C4-2B (cell line): Measurements from ENCODE around the gene JAK2.

Experiments used
- CTCF ChIP-seq: fragments of 450-650 bp; conservative IDR thresholded peaks from 2 replicates; pipeline ENCODE4 v1.5.1; 2017; ENCODE audit warnings: mild to moderate bottlenecking
- ZFX ChIP-seq: fragments of 450-650 bp; IDR thresholded peaks from 2 replicates; pipeline ENCODE4 v1.6.1; 2017

DNA sequence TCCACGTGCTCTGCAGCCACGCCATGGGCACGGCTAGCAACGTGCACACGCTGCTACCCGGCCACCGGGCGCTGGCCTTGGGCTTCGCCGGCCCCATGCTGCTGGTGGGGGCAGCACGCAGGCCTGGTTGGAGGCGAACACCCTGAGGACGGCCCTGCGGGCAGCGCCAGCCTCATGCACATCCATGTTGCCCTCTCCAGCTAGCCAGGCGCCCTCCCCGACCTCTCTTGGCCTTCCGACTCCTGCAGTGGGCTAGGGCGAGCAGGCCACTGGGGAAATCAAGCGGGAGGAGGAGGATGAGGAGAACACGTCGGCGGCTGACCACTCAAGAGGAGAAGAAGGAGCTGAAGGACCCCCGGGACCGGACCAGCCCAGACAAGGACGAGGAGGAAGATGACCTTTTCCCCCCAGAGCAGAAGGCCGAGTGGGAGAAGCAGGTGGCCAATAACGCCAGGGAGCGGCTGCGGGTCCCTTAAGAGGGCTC, 127.1 kb downstream of the JAK2 start:
- no peak for TF ChIP-seq CTCF
- TF ChIP-seq ZFX: no peak
